GM23338 (cell line): ENCODE measurements around the gene POLR3F. TPM values are rescaled to one million over a fixed set of nuclear protein-coding genes. Genes with fewer than 3 reads are reported as not detected.
A peak's percentile ranks its signal among the peaks of the same experiment; 100 is the strongest.

Source experiments
- ATAC-seq: fragments of 200-7000 bp; cut with Tn5 transposase; 3 replicates; pipeline ENCODE4 v1.9.1; 2020
- DNase-seq: peaks from one replicate; pipeline ENCODE4 v3.0.0-alpha.2; 2015; ENCODE audit warnings: low spot score
- H2AFZ ChIP-seq: fragments of 200-600 bp; sonication (generic); 2 replicates; pipeline ENCODE4 v1.8.0; 2016; ENCODE audit warnings: antibody characterized with exemption, mild to moderate bottlenecking, moderate library complexity
- H3F3A ChIP-seq: fragments of 200-600 bp; sonication (generic); replicated peaks from 2 replicates; pipeline ENCODE4 v1.8.0; 2017; ENCODE audit warnings: antibody characterized with exemption, mixed run types, low read depth
- H3K27ac ChIP-seq: fragments of 200-600 bp; sonication (generic); 2 replicates; pipeline ENCODE4 v1.6.1; 2016; ENCODE audit warnings: low read depth
- H3K27me3 ChIP-seq: fragments of 200-600 bp; sonication (generic); 2 replicates; pipeline ENCODE4 v1.8.0; 2016; ENCODE audit warnings: mild to moderate bottlenecking, mixed run types, moderate library complexity; ENCODE audit not compliant: insufficient read depth
- H3K36me3 ChIP-seq: fragments of 200-600 bp; sonication (generic); 2 replicates; pipeline ENCODE4 v1.8.0; 2016; ENCODE audit warnings: mild to moderate bottlenecking; ENCODE audit not compliant: insufficient read depth
- H3K4me1 ChIP-seq: fragments of 200-600 bp; sonication (generic); 2 replicates; pipeline ENCODE4 v1.8.0; 2016; ENCODE audit warnings: mild to moderate bottlenecking, moderate library complexity; ENCODE audit not compliant: insufficient read depth
- H3K4me2 ChIP-seq: fragments of 200-600 bp; sonication (generic); 2 replicates; pipeline ENCODE4 v1.7.1; 2017; ENCODE audit warnings: mixed run types
- H3K4me3 ChIP-seq: fragments of 200-600 bp; sonication (generic); 2 replicates; pipeline ENCODE4 v1.6.1; 2016; ENCODE audit warnings: mixed run types
- H3K79me2 ChIP-seq: fragments of 200-600 bp; sonication (generic); replicated peaks from 2 replicates; pipeline ENCODE4 v1.8.0; 2017; ENCODE audit warnings: mild to moderate bottlenecking; ENCODE audit not compliant: insufficient read depth
- H3K9me2 ChIP-seq: fragments of 200-600 bp; sonication (generic); 2 replicates; pipeline ENCODE4 v1.8.0; 2017; ENCODE audit not compliant: insufficient read depth
- H4K20me1 ChIP-seq: fragments of 200-600 bp; sonication (generic); replicated peaks from 2 replicates; pipeline ENCODE4 v1.8.0; 2017; ENCODE audit warnings: mild to moderate bottlenecking; ENCODE audit not compliant: insufficient read depth
- H3K27ac Mint-ChIP-seq: 2 replicates; pipeline ENCODE4 v1.8.0; 2020; ENCODE audit warnings: inconsistent platforms, mild to moderate bottlenecking, moderate library complexity, mixed read lengths
- H3K27me3 Mint-ChIP-seq: 3 replicates; pipeline ENCODE4 v1.8.0; 2022; ENCODE audit warnings: low read depth, mild to moderate bottlenecking, moderate library complexity, mixed read lengths, inconsistent platforms; ENCODE audit not compliant: insufficient read depth, poor library complexity
- H3K36me3 Mint-ChIP-seq: 3 replicates; pipeline ENCODE4 v1.8.0; 2021; ENCODE audit warnings: low read depth, mild to moderate bottlenecking, inconsistent platforms, moderate library complexity, mixed read lengths
- H3K4me1 Mint-ChIP-seq: 3 replicates; pipeline ENCODE4 v1.8.0; 2020; ENCODE audit warnings: mild to moderate bottlenecking, inconsistent platforms, mixed read lengths
- H3K4me3 Mint-ChIP-seq: 3 replicates; pipeline ENCODE4 v1.8.0; 2021; ENCODE audit warnings: moderate library complexity, mild to moderate bottlenecking, inconsistent platforms, mixed read lengths
- H3K9me3 Mint-ChIP-seq: 3 replicates; pipeline ENCODE4 v1.8.0; 2020; ENCODE audit warnings: moderate library complexity, mild to moderate bottlenecking, inconsistent platforms, mixed read lengths
- CREB1 ChIP-seq: fragments of 250-450 bp; sonication (Bioruptor Pico); IDR thresholded peaks from 2 replicates; pipeline ENCODE4 v1.5.0; 2020; ENCODE audit warnings: low read depth, mild to moderate bottlenecking, moderate library complexity
- EZH2 ChIP-seq: fragments of 200-600 bp; sonication (generic); IDR thresholded peaks from one replicate; pipeline ENCODE4 v1.8.0; 2017; ENCODE audit warnings: antibody characterized with exemption, mild to moderate bottlenecking, low read depth; ENCODE audit not compliant: unreplicated experiment
- POLR2AphosphoS5 ChIP-seq: IDR thresholded peaks from 2 replicates; pipeline ENCODE4 v1.6.1; 2016; ENCODE audit warnings: antibody characterized with exemption, low read depth
- STAT1 ChIP-seq: IDR thresholded peaks from one replicate; pipeline ENCODE4 v1.6.1; 2016; ENCODE audit warnings: antibody characterized with exemption; ENCODE audit not compliant: unreplicated experiment
- ZNF114 ChIP-seq: fragments of 250-450 bp; sonication (Bioruptor Pico); IDR thresholded peaks from 2 replicates; pipeline ENCODE4 v1.5.0; 2020; ENCODE audit warnings: mild to moderate bottlenecking, moderate library complexity
- polyA plus RNA-seq: library from polyadenylated mRNA; unstranded; fragments of >200 nt; fragmentation: Nextera tagmentation; extraction: Ambion mirVana; gene quantifications from 2 replicates; pipeline ENCODE4 v1.2.1, GENCODE V29; 2016
- total RNA-seq: library from RNA; depleted of rRNA; stranded (reverse); fragments of >200 nt; shearing (Covaris generic); gene quantifications from 2 replicates; pipeline ENCODE4 v1.2.3, GENCODE V29; 2014
- TF ChIP-seq, protein P1 (sequence below): fragments of 250-450 bp; sonication (Bioruptor Pico); IDR thresholded peaks from 2 replicates; pipeline ENCODE4 v1.5.0; 2020; ENCODE audit warnings: mild to moderate bottlenecking, moderate library complexity
- TF ChIP-seq, protein P2 (sequence below), 2 experiments: fragments of 200-600 bp in 1 of 2; sonication (generic) in 1 of 2; conservative IDR thresholded peaks; 2 replicates each; pipeline versions ENCODE4 v1.5.1 to v1.6.1; 2016 to 2017; ENCODE audit warnings: antibody characterized with exemption in 2 of 2, low read depth in 2 of 2, mild to moderate bottlenecking in 2 of 2, moderate library complexity in 1 of 2

Gene POLR3F
- total and polyA plus RNA-seq, 2 experiments from 2014 or later, result 11.0 to 30.6 TPM

DNA sequence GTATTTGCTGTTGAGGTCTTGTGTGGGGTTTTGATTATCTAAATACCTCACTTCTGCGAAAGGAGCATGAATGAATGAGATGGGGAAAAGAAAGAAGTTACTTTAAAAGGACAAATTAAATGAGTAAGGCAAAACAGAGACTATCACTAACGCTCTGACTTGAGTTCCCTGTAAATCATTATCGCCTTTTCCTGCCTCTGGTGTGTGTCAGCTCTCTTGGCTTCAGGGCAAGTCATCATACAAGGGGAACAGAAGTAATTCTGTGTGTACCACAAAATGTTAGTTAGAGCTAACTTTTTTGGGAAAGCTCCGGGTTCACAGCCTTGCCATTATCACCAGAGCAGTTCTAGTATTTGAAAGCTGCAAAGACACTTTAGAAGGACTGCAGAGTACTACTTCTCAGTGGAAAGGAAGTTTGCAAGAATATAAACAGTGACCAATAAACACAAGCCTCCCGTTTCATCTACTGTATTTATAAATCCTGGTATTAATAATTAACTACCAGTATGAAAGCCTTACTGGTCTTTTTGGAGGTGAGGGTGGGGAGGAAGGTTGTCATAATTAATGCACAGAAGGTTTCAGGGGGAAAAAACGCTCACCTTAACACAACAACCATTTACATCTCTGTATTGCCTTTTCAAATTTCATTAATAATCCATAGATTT is 1.5 kb upstream of the POLR3F start (continued):
- TF ChIP-seq CREB1 (no peak), ZNF114 (CRISPR knock-in tag) (no peak)

DNA sequence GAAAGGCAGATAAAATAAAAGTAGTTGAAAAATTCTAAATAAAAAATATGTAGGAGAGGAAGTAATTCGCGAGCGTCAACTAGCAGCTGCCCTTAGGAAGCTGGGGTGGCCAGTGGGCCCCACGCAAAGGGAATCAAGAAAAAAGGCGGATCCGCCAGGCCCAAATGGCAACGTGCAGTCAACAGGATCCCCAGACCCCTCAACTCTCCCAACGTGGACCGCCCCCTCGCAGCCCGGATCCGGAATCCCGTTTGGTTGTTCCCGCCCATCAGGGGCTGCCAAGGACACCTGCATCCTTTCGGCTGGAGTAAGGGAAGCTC is 656 bp upstream of the POLR3F start:
- no peaks in the 10 kb centered on the region for H3K9me2 ChIP-seq
- TF ChIP-seq, protein P1, sequence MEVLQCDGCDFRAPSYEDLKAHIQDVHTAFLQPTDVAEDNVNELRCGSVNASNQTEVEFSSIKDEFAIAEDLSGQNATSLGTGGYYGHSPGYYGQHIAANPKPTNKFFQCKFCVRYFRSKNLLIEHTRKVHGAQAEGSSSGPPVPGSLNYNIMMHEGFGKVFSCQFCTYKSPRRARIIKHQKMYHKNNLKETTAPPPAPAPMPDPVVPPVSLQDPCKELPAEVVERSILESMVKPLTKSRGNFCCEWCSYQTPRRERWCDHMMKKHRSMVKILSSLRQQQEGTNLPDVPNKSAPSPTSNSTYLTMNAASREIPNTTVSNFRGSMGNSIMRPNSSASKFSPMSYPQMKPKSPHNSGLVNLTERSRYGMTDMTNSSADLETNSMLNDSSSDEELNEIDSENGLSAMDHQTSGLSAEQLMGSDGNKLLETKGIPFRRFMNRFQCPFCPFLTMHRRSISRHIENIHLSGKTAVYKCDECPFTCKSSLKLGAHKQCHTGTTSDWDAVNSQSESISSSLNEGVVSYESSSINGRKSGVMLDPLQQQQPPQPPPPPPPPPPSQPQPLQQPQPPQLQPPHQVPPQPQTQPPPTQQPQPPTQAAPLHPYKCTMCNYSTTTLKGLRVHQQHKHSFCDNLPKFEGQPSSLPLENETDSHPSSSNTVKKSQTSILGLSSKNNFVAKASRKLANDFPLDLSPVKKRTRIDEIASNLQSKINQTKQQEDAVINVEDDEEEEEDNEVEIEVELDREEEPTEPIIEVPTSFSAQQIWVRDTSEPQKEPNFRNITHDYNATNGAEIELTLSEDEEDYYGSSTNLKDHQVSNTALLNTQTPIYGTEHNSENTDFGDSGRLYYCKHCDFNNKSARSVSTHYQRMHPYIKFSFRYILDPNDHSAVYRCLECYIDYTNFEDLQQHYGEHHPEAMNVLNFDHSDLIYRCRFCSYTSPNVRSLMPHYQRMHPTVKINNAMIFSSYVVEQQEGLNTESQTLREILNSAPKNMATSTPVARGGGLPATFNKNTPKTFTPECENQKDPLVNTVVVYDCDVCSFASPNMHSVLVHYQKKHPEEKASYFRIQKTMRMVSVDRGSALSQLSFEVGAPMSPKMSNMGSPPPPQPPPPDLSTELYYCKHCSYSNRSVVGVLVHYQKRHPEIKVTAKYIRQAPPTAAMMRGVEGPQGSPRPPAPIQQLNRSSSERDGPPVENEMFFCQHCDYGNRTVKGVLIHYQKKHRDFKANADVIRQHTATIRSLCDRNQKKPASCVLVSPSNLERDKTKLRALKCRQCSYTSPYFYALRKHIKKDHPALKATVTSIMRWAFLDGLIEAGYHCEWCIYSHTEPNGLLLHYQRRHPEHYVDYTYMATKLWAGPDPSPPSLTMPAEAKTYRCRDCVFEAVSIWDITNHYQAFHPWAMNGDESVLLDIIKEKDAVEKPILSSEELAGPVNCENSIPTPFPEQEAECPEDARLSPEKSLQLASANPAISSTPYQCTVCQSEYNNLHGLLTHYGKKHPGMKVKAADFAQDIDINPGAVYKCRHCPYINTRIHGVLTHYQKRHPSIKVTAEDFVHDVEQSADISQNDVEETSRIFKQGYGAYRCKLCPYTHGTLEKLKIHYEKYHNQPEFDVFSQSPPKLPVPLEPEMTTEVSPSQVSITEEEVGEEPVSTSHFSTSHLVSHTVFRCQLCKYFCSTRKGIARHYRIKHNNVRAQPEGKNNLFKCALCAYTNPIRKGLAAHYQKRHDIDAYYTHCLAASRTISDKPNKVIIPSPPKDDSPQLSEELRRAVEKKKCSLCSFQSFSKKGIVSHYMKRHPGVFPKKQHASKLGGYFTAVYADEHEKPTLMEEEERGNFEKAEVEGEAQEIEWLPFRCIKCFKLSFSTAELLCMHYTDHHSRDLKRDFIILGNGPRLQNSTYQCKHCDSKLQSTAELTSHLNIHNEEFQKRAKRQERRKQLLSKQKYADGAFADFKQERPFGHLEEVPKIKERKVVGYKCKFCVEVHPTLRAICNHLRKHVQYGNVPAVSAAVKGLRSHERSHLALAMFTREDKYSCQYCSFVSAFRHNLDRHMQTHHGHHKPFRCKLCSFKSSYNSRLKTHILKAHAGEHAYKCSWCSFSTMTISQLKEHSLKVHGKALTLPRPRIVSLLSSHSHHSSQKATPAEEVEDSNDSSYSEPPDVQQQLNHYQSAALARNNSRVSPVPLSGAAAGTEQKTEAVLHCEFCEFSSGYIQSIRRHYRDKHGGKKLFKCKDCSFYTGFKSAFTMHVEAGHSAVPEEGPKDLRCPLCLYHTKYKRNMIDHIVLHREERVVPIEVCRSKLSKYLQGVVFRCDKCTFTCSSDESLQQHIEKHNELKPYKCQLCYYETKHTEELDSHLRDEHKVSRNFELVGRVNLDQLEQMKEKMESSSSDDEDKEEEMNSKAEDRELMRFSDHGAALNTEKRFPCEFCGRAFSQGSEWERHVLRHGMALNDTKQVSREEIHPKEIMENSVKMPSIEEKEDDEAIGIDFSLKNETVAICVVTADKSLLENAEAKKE (CRISPR knock-in tag), result no peak
- peak; percentile 71 for TF ChIP-seq POLR2AphosphoS5
- DNase-seq (no peak), ATAC-seq (peak; percentile 88)
- H3K4me3 ChIP-seq, result peak overlapping the region; percentile 91
- no peaks in the 10 kb centered on the region; the same call in 1 of the 2 replicates for H4K20me1 ChIP-seq
- peaks cover 32% of the 10 kb centered on the region for H3K79me2 ChIP-seq
- Mint-ChIP-seq H3K36me3 (peaks cover 3% of the 10 kb centered on the region; the same call in 1 of the 3 replicates), H3K27me3 (peaks cover 9% of the 10 kb centered on the region), H3K27ac (peak overlapping the region; percentile 100), H3K4me3 (peak overlapping the region; percentile 97), H3K4me1 (peaks cover 10% of the 10 kb centered on the region), H3K9me3 (no peaks in the 10 kb centered on the region)
- peak overlapping the region; percentile 87 for H2AFZ ChIP-seq
- no peaks in the 10 kb centered on the region for H3K36me3 ChIP-seq
- peak overlapping the region; percentile 94 for H3K4me2 ChIP-seq
- H3K4me1 ChIP-seq, result peaks cover 11% of the 10 kb centered on the region
- H3K27me3 ChIP-seq, result no peaks in the 10 kb centered on the region
- H3F3A ChIP-seq, result no peaks in the 10 kb centered on the region
- peak overlapping the region; percentile 82 for H3K27ac ChIP-seq

DNA sequence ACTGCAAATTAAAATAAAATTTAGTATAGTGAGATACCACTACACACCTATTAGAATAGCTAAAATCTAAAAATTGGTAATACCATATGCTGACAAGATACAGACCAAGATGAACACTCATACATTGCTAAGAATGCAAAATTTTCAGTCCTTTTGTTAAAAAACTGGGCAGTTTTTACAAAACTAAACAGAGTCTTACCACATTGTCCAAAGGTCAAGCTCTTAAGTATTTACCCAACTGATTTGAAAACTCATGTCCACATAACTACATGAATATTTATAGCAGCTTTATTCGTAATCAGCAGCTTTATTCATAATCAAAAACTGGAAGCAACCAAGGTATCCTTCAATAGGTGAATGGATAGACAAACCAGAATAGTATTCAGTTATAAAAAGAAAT is 10.0 kb downstream of the POLR3F start:
- no peaks in the 10 kb centered on the region for H3F3A ChIP-seq
- no peaks in the 10 kb centered on the region for H3K79me2 ChIP-seq
- H3K36me3 Mint-ChIP-seq, result peaks cover 52% of the 10 kb centered on the region
- H3K27me3 Mint-ChIP-seq, result no peaks in the 10 kb centered on the region
- H4K20me1 ChIP-seq, result 0 out of 2 replicates have a peak, but pooled peaks cover 2% of the 10 kb centered on the region
- no peak overlapping the region for H3K4me3 ChIP-seq
- no peak overlapping the region for H3K4me3 Mint-ChIP-seq
- H3K9me2 ChIP-seq, result no peaks in the 10 kb centered on the region
- ATAC-seq, result no peak
- H3K27me3 ChIP-seq, result no peaks in the 10 kb centered on the region
- no peaks in the 10 kb centered on the region for H3K9me3 Mint-ChIP-seq
- no peaks in the 10 kb centered on the region for H3K4me1 ChIP-seq
- no peak overlapping the region for H3K27ac Mint-ChIP-seq
- no peaks in the 10 kb centered on the region for H3K4me1 Mint-ChIP-seq
- H3K36me3 ChIP-seq, result peaks cover 33% of the 10 kb centered on the region; the same call in 1 of the 2 replicates
- DNase-seq, result no peak
- no peak overlapping the region for H2AFZ ChIP-seq
- no peak overlapping the region for H3K27ac ChIP-seq
- no peak overlapping the region for H3K4me2 ChIP-seq
- no peak for TF ChIP-seq EZH2
- no peak for TF ChIP-seq POLR2AphosphoS5
- no peak for TF ChIP-seq STAT1
- TF ChIP-seq, protein P2, sequence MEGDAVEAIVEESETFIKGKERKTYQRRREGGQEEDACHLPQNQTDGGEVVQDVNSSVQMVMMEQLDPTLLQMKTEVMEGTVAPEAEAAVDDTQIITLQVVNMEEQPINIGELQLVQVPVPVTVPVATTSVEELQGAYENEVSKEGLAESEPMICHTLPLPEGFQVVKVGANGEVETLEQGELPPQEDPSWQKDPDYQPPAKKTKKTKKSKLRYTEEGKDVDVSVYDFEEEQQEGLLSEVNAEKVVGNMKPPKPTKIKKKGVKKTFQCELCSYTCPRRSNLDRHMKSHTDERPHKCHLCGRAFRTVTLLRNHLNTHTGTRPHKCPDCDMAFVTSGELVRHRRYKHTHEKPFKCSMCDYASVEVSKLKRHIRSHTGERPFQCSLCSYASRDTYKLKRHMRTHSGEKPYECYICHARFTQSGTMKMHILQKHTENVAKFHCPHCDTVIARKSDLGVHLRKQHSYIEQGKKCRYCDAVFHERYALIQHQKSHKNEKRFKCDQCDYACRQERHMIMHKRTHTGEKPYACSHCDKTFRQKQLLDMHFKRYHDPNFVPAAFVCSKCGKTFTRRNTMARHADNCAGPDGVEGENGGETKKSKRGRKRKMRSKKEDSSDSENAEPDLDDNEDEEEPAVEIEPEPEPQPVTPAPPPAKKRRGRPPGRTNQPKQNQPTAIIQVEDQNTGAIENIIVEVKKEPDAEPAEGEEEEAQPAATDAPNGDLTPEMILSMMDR (conservative IDR thresholded peaks at IDR 0.05; ENCODE audit: low read depth in 2 of 2), result no peak
- no peak for TF ChIP-seq ZNF114 (CRISPR knock-in tag)
- no peak for TF ChIP-seq CREB1
